B cell (primary cell): Measurements from ENCODE around the gene PIM1. TPM values are rescaled to one million over a fixed set of nuclear protein-coding genes. Genes with fewer than 3 reads are reported as not detected.

Source experiments
- ATAC-seq: fragments of 200-7000 bp; cut with Tn5 transposase; one replicate; pipeline ENCODE4 v1.10.0; 2021; ENCODE audit warnings: low read depth, mild to moderate bottlenecking, moderate number of reproducible peaks, moderate library complexity
- CTCF ChIA-PET: fragments of 350-600 bp; sonication (Branson Sonifier 250); formaldehyde crosslinking; loops from one replicate; lab custom pipeline; 2021; ENCODE audit warnings: antibody characterized with exemption, inconsistent platforms; lab: Charles Lee
- POLR2A ChIA-PET: fragments of 350-600 bp; sonication (Branson Sonifier 250); formaldehyde crosslinking; loops from one replicate; lab custom pipeline; 2021; ENCODE audit warnings: antibody characterized with exemption; lab: Charles Lee
- DNase-seq: peaks from one replicate; pipeline ENCODE4 v3.0.0; 2013
- H2AFZ ChIP-seq: 2 replicates; pipeline ENCODE4 v1.6.1; 2012; ENCODE audit warnings: mild to moderate bottlenecking, low read depth, low read length; ENCODE audit not compliant: insufficient read depth, poor library complexity, severe bottlenecking
- H3K27ac ChIP-seq, 2 donors: 1 replicate in 1 of 2; 2 replicates in 1 of 2; pipeline ENCODE4 v1.5.1; 2012 to 2013; ENCODE audit warnings: low read length in 2 of 2, mild to moderate bottlenecking in 2 of 2, moderate library complexity in 1 of 2
- H3K27me3 ChIP-seq, 4 experiments: fragments of 200-600 bp in 1 of 4; sonication (generic) in 1 of 4; replicated peaks in 1 of 4; 1 replicate in 2 of 4; 2 replicates in 2 of 4; pipeline versions ENCODE4 v1.6.1 to v1.7.0; 2013 to 2016; ENCODE audit warnings: low read length in 3 of 4, mild to moderate bottlenecking in 2 of 4, mixed read lengths in 1 of 4, moderate library complexity in 1 of 4; ENCODE audit not compliant: insufficient read depth in 4 of 4, control insufficient read depth in 3 of 4; ENCODE audit errors: control extremely low read depth in 1 of 4
- H3K36me3 ChIP-seq, 2 experiments: replicated peaks in 1 of 2; 1 replicate in 1 of 2; 2 replicates in 1 of 2; pipeline versions ENCODE4 v1.6.1 to v1.7.1; 2013; ENCODE audit warnings: low read length in 1 of 2; ENCODE audit not compliant: insufficient read depth in 2 of 2, control insufficient read depth in 1 of 2; ENCODE audit errors: control extremely low read depth in 1 of 2, extremely low read depth in 1 of 2
- H3K4me1 ChIP-seq, 2 donors: fragments of 200-600 bp in 1 of 2; sonication (generic) in 1 of 2; 1 replicate in 1 of 2; 2 replicates in 1 of 2; pipeline versions ENCODE4 v1.5.1 to v1.6.1; 2013 to 2017; ENCODE audit warnings: low read length in 2 of 2; ENCODE audit not compliant: control insufficient read depth in 2 of 2, insufficient read depth in 2 of 2
- H3K4me2 ChIP-seq: replicated peaks from 2 replicates; pipeline ENCODE3; 2012; ENCODE audit warnings: mild to moderate bottlenecking, low read depth, low read length; ENCODE audit not compliant: poor library complexity, severe bottlenecking
- H3K4me3 ChIP-seq, 5 experiments: fragments of 200-600 bp in 1 of 5; sonication (generic) in 1 of 5; 1 replicate in 3 of 5; 2 replicates in 2 of 5; pipeline versions ENCODE4 v1.5.1 to v1.7.0; 2011 to 2016; ENCODE audit warnings: low read length in 4 of 5, mild to moderate bottlenecking in 4 of 5, low read depth in 2 of 5, control low read depth in 1 of 5, moderate library complexity in 1 of 5; ENCODE audit not compliant: insufficient read depth in 1 of 5; ENCODE audit errors: control extremely low read depth in 1 of 5, extremely low read depth in 1 of 5
- H3K79me2 ChIP-seq: fragments of 200-600 bp; sonication (generic); one replicate; pipeline ENCODE4 v1.6.0; 2016; ENCODE audit warnings: low read length; ENCODE audit not compliant: control insufficient read depth, insufficient read depth
- H3K9ac ChIP-seq: fragments of 200-600 bp; sonication (generic); 2 replicates; pipeline ENCODE4 v1.6.1; 2017; ENCODE audit warnings: mild to moderate bottlenecking, low read length, moderate library complexity
- H3K9me3 ChIP-seq, 3 donors: one replicate each; pipeline versions ENCODE4 v1.6.1 to v1.7.1; 2013; ENCODE audit warnings: low read length in 2 of 3; ENCODE audit not compliant: control insufficient read depth in 2 of 3, insufficient read depth in 1 of 3; ENCODE audit errors: control extremely low read depth in 1 of 3
- H4K20me1 ChIP-seq: 2 replicates; pipeline ENCODE4 v1.6.0; 2012; ENCODE audit warnings: mild to moderate bottlenecking, low read length; ENCODE audit not compliant: insufficient read depth, control insufficient read depth, poor library complexity, severe bottlenecking
- H3K27ac Mint-ChIP-seq: one replicate; pipeline ENCODE4 v1.8.0; 2021; ENCODE audit warnings: mixed read lengths
- H3K27me3 Mint-ChIP-seq: one replicate; pipeline ENCODE4 v1.8.0; 2021; ENCODE audit warnings: mixed read lengths
- H3K4me1 Mint-ChIP-seq: one replicate; pipeline ENCODE4 v1.8.0; 2021; ENCODE audit warnings: mixed read lengths
- H3K4me3 Mint-ChIP-seq: one replicate; pipeline ENCODE4 v1.8.0; 2021; ENCODE audit warnings: mixed read lengths
- H3K9me3 Mint-ChIP-seq: one replicate; pipeline ENCODE4 v1.8.0; 2022; ENCODE audit warnings: mixed read lengths; ENCODE audit not compliant: insufficient read depth
- CTCF ChIP-seq: fragments of 200-600 bp; IDR thresholded peaks from one replicate; pipeline ENCODE4 v1.8.0; 2022; ENCODE audit warnings: antibody characterized with exemption, mild to moderate bottlenecking
- EZH2 ChIP-seq: IDR thresholded peaks from 2 replicates; pipeline ENCODE4 v1.6.1; 2012; ENCODE audit warnings: borderline replicate concordance, low read depth, mild to moderate bottlenecking, moderate library complexity, low read length; ENCODE audit not compliant: insufficient read depth, poor library complexity, severe bottlenecking
- WGBS: methylation state at CpG from one replicate; pipeline ENCODE4 v1.1.5; 2013; ENCODE audit warnings: missing lambda C conversion rate; ENCODE audit not compliant: insufficient coverage; 5-methylcytosine and 5-hydroxymethylcytosine counted together
- intact Hi-C: fragments of 100-400 bp; cut with micrococcal nuclease; formaldehyde crosslinking; loops from one replicate; pipeline ENCODE4 v1.10.0; 2022
- polyA plus RNA-seq: library from polyadenylated mRNA; depleted of rRNA; stranded (reverse); fragments of >200 nt; gene quantifications from 2 replicates; pipeline ENCODE4 v1.2.3, GENCODE V29; 2012
- total RNA-seq, 2 donors: library from RNA; stranded (reverse); fragments of 120-200 nt in 1 of 2; gene quantifications; 1 replicate in 1 of 2; 2 replicates in 1 of 2; pipeline versions ENCODE4 v1.2.3 to v1.2.4, GENCODE V29; 2013 to 2022

Gene PIM1
- total and polyA plus RNA-seq, 2 donors (not counting 1 experiment from before 2014, with no cell fraction given), result 13.6 to 102 TPM

GRCh38 chr6:37200085-37200484 lies 30.1 kb downstream of the PIM1 start:
- Mint-ChIP-seq H3K9me3 (no peaks in the 10 kb centered on the region), H3K4me3 (no peak overlapping the region), H3K27ac (no peak overlapping the region), H3K4me1 (peaks cover 5% of the 10 kb centered on the region), H3K27me3 (no peaks in the 10 kb centered on the region)
- no peak overlapping the region for H3K4me3 ChIP-seq
- H3K36me3 ChIP-seq, result no peaks in the 10 kb centered on the region
- ChIA-PET POLR2A (no interaction called here), CTCF (interaction anchor here (1.0 to 17.8 kb wide), 5 partner anchors 10 to 175 kb away, joined by 3 to 587 read pairs (median 6); no protein-coding TSS in a partner anchor)
- intact Hi-C loops, result no loop called here
- no peak overlapping the region for H3K27ac ChIP-seq
- no peaks in the 10 kb centered on the region for H3K9me3 ChIP-seq
- no peak for ATAC-seq
- no peak overlapping the region for H3K4me2 ChIP-seq
- 90% methylated on average over 2 of the region's 5 CpGs for WGBS
- H4K20me1 ChIP-seq, result no peaks in the 10 kb centered on the region
- no peak for DNase-seq
- H3K79me2 ChIP-seq, result no peaks in the 10 kb centered on the region
- H3K27me3 ChIP-seq, result no peaks in the 10 kb centered on the region
- H2AFZ ChIP-seq, result no peak overlapping the region
- TF ChIP-seq EZH2 (no peak), CTCF (no peak)
- H3K9ac ChIP-seq, result no peak overlapping the region
- peaks cover 0 to 2% of the 10 kb centered on the region in 2 donors for H3K4me1 ChIP-seq

GRCh38 chr6:37201726-37202125 lies 31.8 kb downstream of the PIM1 start:
- no peak overlapping the region for H3K4me2 ChIP-seq
- no peak overlapping the region for H3K27ac Mint-ChIP-seq
- no peaks in the 10 kb centered on the region for H3K9me3 ChIP-seq
- no peak overlapping the region for H3K27ac ChIP-seq
- H3K9ac ChIP-seq, result no peak overlapping the region
- H3K79me2 ChIP-seq, result no peaks in the 10 kb centered on the region
- no peak for ATAC-seq
- H2AFZ ChIP-seq, result no peak overlapping the region
- no peaks in the 10 kb centered on the region for H3K36me3 ChIP-seq
- no peaks in the 10 kb centered on the region for H3K9me3 Mint-ChIP-seq
- 100% methylated on average over 1 of the region's 1 CpG for WGBS
- H4K20me1 ChIP-seq, result no peaks in the 10 kb centered on the region
- peaks cover 9% of the 10 kb centered on the region for H3K4me1 Mint-ChIP-seq
- TF ChIP-seq EZH2 (no peak), CTCF (no peak)
- H3K4me3 Mint-ChIP-seq, result no peak overlapping the region
- peaks cover 2 to 3% of the 10 kb centered on the region in 2 donors for H3K4me1 ChIP-seq
- no peaks in the 10 kb centered on the region for H3K27me3 Mint-ChIP-seq
- H3K27me3 ChIP-seq, result no peaks in the 10 kb centered on the region
- intact Hi-C loops, result no loop called here
- ChIA-PET POLR2A (no interaction called here), CTCF (interaction anchor here (12.4 to 17.8 kb wide), 3 partner anchors 25 to 177 kb away, joined by 199 to 587 read pairs (median 321); partner anchors contain the start of gene PIM1)
- no peak for DNase-seq
- no peak overlapping the region for H3K4me3 ChIP-seq
